DOHH2 (cell line): ENCODE measurements around the gene EPHB2.

Experiments used
- EZH2phosphoT487 ChIP-seq: fragments of 200-600 bp; sonication (generic); IDR thresholded peaks from 2 replicates; pipeline ENCODE4 v1.6.1; 2017; ENCODE audit warnings: borderline replicate concordance, mild to moderate bottlenecking, antibody characterized with exemption, low read length, moderate library complexity, mixed read lengths
- TF ChIP-seq, protein P1 (sequence below): fragments of 200-600 bp; sonication (generic); IDR thresholded peaks from one replicate; pipeline ENCODE4 v1.5.1; 2014; ENCODE audit warnings: antibody characterized with exemption, mild to moderate bottlenecking, low read depth, low read length; ENCODE audit not compliant: poor library complexity, severe bottlenecking

DNA sequence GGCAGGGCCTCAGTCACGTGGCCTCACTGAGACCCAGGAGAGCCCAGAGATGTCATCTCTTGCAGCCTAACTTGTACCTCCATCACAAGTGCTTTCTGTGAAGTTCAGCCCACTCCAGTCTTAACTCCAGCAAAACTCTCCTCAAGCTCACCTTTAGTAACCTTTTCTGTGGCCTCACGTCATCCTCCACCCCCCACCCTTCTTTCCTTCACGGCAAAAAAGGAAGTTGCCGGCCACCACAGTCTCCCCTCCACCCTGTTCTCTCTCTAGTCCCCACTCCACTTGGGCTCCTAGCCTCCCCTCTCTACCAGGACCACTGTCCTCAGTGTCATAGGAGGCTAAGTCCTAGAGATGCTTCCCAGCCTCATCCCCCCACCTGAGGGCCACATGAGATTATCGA lies 155.1 kb downstream of the EPHB2 start:
- TF ChIP-seq, protein P1, sequence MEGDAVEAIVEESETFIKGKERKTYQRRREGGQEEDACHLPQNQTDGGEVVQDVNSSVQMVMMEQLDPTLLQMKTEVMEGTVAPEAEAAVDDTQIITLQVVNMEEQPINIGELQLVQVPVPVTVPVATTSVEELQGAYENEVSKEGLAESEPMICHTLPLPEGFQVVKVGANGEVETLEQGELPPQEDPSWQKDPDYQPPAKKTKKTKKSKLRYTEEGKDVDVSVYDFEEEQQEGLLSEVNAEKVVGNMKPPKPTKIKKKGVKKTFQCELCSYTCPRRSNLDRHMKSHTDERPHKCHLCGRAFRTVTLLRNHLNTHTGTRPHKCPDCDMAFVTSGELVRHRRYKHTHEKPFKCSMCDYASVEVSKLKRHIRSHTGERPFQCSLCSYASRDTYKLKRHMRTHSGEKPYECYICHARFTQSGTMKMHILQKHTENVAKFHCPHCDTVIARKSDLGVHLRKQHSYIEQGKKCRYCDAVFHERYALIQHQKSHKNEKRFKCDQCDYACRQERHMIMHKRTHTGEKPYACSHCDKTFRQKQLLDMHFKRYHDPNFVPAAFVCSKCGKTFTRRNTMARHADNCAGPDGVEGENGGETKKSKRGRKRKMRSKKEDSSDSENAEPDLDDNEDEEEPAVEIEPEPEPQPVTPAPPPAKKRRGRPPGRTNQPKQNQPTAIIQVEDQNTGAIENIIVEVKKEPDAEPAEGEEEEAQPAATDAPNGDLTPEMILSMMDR, result no peak
- no peak for TF ChIP-seq EZH2phosphoT487
